ENCODE results near the gene METTL16.
A peak's percentile ranks its signal among the peaks of the same experiment; 100 is the strongest.

The METTL16 gene

DNA sequence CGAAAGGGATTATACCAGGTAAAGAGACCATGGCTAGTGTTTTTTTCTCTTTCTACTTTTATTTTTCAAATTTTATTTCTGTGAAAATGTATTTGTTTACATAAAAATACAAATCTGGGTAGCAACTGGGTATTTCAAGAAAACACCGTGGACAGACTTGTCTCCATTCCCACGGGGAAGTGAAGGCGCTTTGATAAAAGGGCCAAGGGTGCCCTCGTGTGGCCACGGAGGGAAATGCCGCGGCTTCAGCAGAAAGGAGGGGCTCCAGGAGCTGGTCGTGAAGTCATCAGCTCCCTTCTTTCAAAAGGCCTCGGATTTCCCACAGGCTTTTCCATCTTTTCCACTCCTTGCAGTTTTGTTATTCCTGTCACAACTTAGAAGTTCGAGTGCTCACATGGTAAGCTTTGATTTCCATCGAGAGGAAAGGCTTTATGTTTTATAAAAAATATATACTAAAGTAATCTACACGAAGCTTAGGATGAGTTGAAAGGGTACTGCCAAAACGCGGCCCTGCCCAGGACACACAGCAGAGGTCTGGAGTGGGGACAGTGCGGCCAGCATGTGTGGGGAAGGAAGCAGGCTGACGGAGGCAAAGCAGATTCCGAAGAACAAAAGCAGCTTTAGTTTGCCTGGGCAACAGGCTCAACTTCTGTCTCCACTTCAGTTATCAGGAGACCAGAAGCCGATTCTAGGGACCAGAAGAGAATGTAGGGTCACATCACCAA lies 95.5 kb downstream of the METTL16 start:
- peak; percentile 72 for DNase-seq (ENCODE audit: low spot score)
- FAIRE-seq, result no peak

DNA sequence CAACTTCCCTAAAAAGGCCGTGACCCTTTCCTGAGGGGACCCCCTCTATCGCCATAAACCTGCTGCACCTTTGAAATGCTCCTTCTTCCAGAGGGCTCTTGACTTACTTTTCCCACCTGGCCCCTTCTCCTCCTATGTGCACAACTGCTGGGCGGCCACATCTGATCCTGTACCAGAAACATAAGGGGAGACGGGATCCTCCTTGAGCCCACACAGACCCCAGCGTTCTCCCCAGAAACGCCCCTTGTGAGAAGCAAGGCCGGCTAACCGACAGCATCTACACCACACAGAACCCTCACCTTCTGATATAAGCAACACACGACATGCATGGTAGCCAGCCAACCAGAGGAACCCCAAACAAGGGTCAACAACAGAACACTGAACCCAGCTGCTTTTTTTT lies 96.6 kb downstream of the METTL16 start:
- DNase-seq (ENCODE audit: low spot score) (no peak), FAIRE-seq (no peak)

DNA sequence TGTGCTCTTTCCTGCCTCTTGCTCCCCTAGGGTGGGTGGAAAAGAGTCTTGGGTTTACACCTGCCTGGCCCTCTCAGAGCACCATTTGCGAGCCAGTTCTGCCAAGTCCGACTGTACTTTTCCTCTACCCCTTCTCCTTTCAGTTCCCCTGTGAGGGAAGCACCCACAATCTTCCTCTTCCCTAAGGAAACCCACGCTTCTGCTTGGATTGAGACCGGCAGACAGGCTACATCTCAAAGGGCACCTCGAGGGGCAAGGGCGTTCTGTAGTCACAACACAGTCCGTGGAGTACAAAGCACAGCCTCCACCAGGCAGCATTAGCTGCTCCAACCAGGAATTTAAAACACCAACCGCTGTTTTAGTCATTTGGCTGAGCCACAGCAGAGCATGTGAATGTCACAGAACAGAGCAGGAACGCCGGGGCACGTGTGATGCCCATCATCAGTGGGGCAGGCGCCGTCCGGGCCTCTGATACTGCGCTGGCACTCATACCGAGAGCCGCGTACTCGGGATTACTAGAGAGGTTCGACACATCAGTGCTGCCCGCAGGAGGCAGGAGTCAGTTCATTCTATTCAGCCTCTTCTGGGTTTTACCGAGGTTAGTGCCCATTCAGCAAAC lies 97.1 kb downstream of the METTL16 start:
- DNase-seq (ENCODE audit: low spot score) (no peak), FAIRE-seq (no peak)

GRCh38 chr17:2412561-2413021 lies 99.1 kb downstream of the METTL16 start:
- DNase-seq (ENCODE audit: low spot score) (no peak), FAIRE-seq (no peak)

DNA sequence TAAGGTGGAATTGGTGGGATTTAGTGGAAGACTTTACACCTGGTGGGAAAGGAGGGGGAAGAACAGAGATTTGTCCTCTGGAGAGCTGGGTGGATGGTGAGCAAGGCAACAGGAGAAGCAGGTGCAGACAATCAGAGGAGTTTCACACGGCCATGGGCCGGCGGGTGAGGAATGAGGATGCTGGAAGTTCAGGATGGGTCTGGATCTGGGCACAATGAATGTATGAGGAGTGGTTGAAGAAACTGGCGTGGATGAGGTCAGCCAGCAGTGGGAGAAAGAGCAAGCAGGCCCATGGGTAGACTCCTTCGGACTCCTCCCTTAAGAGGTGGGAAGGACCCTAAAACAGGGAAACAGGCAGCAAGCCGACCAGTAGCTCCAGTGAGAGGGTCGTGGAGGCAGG lies 100.7 kb downstream of the METTL16 start:
- FAIRE-seq, result no peak
- DNase-seq (ENCODE audit: low spot score), result no peak

DNA sequence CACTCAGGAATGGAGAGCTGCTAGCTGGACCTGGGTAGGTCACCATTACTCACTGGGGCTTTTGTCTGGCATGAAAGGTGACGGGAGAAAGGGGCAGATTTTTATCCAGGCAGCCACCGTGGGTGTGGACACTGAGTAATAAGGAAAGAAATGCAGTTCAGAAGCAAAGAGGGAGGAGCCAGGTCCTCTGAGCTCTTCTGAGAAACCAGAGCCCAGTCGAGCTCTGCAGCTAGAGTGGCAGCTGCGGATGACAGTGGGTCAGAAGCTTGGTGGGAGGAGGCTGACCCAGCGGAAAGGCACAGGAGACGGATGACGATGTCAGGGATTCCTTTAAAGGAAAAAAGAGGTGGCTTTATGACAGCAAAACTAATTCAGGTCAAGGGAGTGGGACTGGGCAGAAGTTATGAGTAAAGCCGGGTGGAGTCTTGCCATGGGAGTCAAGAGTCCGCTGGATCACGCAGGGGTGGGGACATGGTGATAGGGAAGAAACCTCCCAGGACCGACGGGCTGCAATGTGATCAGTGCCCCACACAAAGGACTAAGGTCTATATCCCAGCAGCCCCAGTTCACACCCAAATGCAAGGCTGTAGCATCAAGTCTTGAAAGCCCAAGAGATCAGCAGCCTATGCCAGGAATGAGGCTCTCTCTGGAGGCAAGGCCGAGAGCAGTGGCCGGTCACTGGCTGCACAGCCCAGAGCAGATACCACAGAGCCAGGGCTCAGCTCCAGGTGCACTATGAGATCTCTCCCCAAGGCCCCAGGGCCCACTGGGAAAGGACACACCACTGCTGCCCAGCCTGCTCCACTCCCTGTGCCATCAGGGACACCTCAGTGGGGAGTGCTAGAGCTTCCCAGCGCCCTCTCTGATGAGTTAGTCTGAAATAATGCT lies 104.5 kb downstream of the METTL16 start:
- FAIRE-seq, result no peak
- DNase-seq (ENCODE audit: low spot score), result peak; percentile 43

- FAIRE-seq, result no peak
- DNase-seq (ENCODE audit: low spot score), result no peak
These were observed 105.3 kb downstream of the METTL16 start for GRCh38 chr17:2406271-2406902.

DNA sequence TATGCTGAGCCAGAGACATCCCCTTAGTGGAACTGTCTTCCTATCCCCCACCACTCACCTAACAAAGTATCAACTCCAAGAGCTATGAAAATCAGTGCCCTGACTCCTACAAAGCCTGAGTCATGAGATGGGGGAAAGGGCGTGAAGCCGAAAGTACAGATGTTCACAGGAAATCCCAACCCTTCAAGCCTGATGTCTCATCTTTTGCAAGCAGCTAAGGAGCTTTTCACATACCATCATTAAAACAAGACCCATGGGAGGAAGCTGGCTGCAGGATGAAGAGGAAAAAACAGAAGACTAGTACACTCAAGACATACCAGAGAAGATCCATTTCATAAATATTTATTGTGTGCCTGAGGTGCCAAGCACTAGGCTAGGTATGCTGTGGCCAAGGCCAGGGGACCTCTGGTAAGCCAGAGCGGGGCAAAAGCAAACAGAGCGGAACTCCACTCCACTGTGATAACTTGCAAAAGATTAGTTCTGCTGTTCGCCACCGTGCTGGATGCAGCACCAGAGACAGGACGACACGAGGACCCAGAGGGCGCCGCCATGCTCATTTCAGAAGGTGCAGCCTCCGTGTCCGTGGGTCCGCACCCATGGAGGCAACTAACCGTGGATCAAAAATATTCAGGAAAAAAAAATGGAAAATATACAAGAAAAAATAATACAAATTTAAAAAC lies 106.3 kb downstream of the METTL16 start:
- no peak for FAIRE-seq
- no peak for DNase-seq (ENCODE audit: low spot score)

- no peak for DNase-seq (ENCODE audit: low spot score)
- FAIRE-seq, result no peak
These were observed 108.6 kb downstream of the METTL16 start for GRCh38 chr17:2403044-2403443.

GRCh38 chr17:2402544-2402943 lies 109.1 kb downstream of the METTL16 start:
- FAIRE-seq (no peak), DNase-seq (ENCODE audit: low spot score) (no peak)

DNA sequence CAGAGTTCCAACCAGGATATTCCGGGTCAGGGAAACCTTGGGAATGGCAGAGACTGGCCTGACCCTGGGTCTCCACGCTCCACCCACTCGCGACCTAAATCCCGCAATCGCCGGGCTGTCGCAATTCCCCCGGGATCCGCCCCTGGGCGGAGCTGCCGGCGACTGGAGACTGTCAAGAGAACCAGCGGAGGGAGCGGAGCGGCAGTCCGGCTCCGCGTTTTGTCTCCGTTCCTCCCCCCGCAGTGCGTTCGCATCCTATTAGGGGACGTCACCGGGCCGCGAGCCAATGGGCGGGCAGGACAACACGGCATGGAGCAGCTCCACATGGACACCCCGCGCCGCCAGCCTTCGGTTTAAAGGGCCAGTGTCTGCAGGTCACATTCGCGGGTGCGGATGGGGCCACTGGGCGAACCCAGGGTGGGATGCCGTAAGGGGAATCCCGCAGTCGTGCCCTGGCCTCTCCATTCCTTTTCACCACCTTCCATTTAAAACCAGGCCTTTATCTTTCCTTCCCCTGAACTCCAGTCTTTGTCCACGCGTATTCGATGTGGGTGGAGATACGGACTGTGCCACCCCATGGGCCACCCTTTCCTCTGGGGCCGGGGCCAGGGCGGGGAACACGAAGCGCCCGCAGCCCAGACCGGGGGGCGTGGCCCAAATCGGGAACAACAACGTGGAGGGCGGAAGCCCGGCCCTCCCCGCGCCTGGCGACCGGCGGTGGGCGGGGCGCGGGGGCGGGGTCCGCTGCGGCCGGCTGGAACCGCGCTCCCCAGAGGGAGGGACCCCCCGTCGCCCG lies 110.1 kb downstream of the METTL16 start:
- DNase-seq (ENCODE audit: low spot score) (peak; percentile 86), FAIRE-seq (peak; percentile 88)

- DNase-seq (ENCODE audit: low spot score) (peak; percentile 87), FAIRE-seq (no peak)
These were observed 110.7 kb downstream of the METTL16 start, which contains the start of gene MNT for GRCh38 chr17:2400877-2401425. MNT (minus strand) TSS chr17:2401060; CDS start chr17:2400712, 348 bp downstream.

DNA sequence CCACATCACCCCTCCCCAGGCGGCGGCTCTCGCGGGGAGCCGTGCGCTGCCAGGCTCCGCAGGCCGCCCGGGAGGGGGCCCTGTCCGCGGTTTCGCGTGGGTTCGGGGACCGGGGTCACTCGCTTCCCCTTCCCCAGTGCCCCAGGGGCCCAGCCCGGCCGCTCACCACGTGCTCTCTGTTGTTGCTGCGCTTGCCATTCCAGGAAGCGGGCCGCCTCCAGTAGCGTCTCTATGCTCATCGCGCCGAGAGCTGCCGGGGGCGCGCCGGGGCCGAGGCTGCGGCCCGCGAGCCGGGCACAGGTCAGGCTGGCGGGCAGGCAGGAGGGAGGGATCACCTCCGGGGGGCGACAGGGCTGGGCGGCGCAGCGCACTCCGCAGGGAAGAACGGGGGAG lies 111.2 kb downstream of the METTL16 start:
- FAIRE-seq (no peak), DNase-seq (ENCODE audit: low spot score) (no peak)

GRCh38 chr17:2399572-2400473 lies 111.9 kb downstream of the METTL16 start:
- DNase-seq (ENCODE audit: low spot score), result peak; percentile 91
- peak; percentile 96 for FAIRE-seq

GRCh38 chr17:2398655-2399571 lies 112.8 kb downstream of the METTL16 start:
- DNase-seq (ENCODE audit: low spot score), result peak; percentile 58

GRCh38 chr17:2398182-2398581 lies 113.5 kb downstream of the METTL16 start:
- DNase-seq (ENCODE audit: low spot score) (no peak), FAIRE-seq (no peak)

More at GRCh38 chr17:2398655-2399571, 112.8 kb downstream of the METTL16 start:
- no peak for FAIRE-seq
